GM13977 (cell line): ENCODE measurements around the gene ARHGAP22.

Experiments used
- DNase-seq: peaks from one replicate; pipeline ENCODE4 v3.0.0; 2012; ENCODE audit warnings: low spot score
- CTCF ChIP-seq: IDR thresholded peaks from 2 replicates; pipeline ENCODE4 v1.5.1; 2012; ENCODE audit warnings: mild to moderate bottlenecking, control low read depth; ENCODE audit not compliant: insufficient read depth; ENCODE audit errors: extremely low read depth, missing control alignments
- in situ Hi-C: fragments of 300-500 bp; cut with MboI; formaldehyde crosslinking; loops from one replicate; pipeline ENCODE4 v1.12.0; 2022; ENCODE audit warnings: low sequenced_read_pairs, low pct_unique_long_range_greater_than_20kb, mixed read lengths, inconsistent platforms; ENCODE audit not compliant: unreplicated experiment

The ARHGAP22 gene

GRCh38 chr10:48504141-48504885, 100.6 kb downstream of the ARHGAP22 start:
- no peak for DNase-seq
- TF ChIP-seq CTCF, result no peak
- in situ Hi-C loops, result loop anchor here (25.0 kb wide), 1 partner anchor 142 kb away; no protein-coding TSS in a partner anchor

- TF ChIP-seq CTCF, result no peak
- in situ Hi-C loops, result loop anchor here (25.0 kb wide), 1 partner anchor 141 kb away; no protein-coding TSS in a partner anchor
- DNase-seq, result no peak
Measured at GRCh38 chr10:48503293-48503911, 101.5 kb downstream of the ARHGAP22 start.

- in situ Hi-C loops, result loop anchor here (25.0 kb wide), 1 partner anchor 140 kb away; no protein-coding TSS in a partner anchor
- TF ChIP-seq CTCF, result no peak
- DNase-seq, result no peak
Measured at GRCh38 chr10:48502791-48503190, 102.1 kb downstream of the ARHGAP22 start.

- in situ Hi-C loops, result loop anchor here (25.0 kb wide), 1 partner anchor 140 kb away; no protein-coding TSS in a partner anchor
- no peak for TF ChIP-seq CTCF
- no peak for DNase-seq
Measured at GRCh38 chr10:48501787-48502771, 102.8 kb downstream of the ARHGAP22 start.

GRCh38 chr10:48501226-48501625, 103.6 kb downstream of the ARHGAP22 start:
- in situ Hi-C loops, result loop anchor here (25.0 kb wide), 1 partner anchor 139 kb away; no protein-coding TSS in a partner anchor
- no peak for TF ChIP-seq CTCF
- no peak for DNase-seq

- in situ Hi-C loops, result loop anchor here (25.0 kb wide), 1 partner anchor 138 kb away; no protein-coding TSS in a partner anchor
- no peak for TF ChIP-seq CTCF
Measured at GRCh38 chr10:48500771-48501170, 104.1 kb downstream of the ARHGAP22 start.

More at GRCh38 chr10:48500771-48501170, 104.1 kb downstream of the ARHGAP22 start:
- DNase-seq, result no peak
